Type B pancreatic cell (in vitro differentiated cells): ENCODE data around the gene LPAR1. TPM values are rescaled to one million over a fixed set of nuclear protein-coding genes. Genes with fewer than 3 reads are reported as not detected.

Experiments used
- DNase-seq: peaks from one replicate; pipeline ENCODE4 v3.0.0; 2021; ENCODE audit warnings: mixed read lengths; ENCODE audit not compliant: unreplicated experiment; ENCODE audit errors: extremely low spot score
- H3K27ac Mint-ChIP-seq: 2 replicates; pipeline ENCODE4 v1.8.0; 2021; ENCODE audit warnings: mild to moderate bottlenecking, mixed read lengths
- H3K27me3 Mint-ChIP-seq: 2 replicates; pipeline ENCODE4 v1.8.0; 2021; ENCODE audit warnings: mixed read lengths
- H3K36me3 Mint-ChIP-seq: 2 replicates; pipeline ENCODE4 v1.8.0; 2021; ENCODE audit warnings: mixed read lengths
- H3K4me1 Mint-ChIP-seq: one replicate; pipeline ENCODE4 v1.8.0; 2021; ENCODE audit warnings: mixed read lengths; ENCODE audit not compliant: unreplicated experiment
- H3K4me3 Mint-ChIP-seq: 2 replicates; pipeline ENCODE4 v1.8.0; 2021; ENCODE audit warnings: mild to moderate bottlenecking, mixed read lengths
- H3K9me3 Mint-ChIP-seq: 2 replicates; pipeline ENCODE4 v1.8.0; 2021; ENCODE audit warnings: mixed read lengths
- total RNA-seq: library from RNA; stranded (reverse); gene quantifications from 2 replicates; pipeline ENCODE4 v1.2.1, GENCODE V29; 2021; ENCODE audit warnings: low replicate concordance
- TF ChIP-seq, protein P1 (sequence below): fragments of 200-600 bp; sonication (generic); conservative IDR thresholded peaks from 2 replicates; pipeline ENCODE4 v1.5.0; 2021; ENCODE audit warnings: antibody characterized with exemption, mild to moderate bottlenecking

LPAR1 gene
- total RNA-seq, 1 donor from 2014 or later, result 32.8 TPM

DNA sequence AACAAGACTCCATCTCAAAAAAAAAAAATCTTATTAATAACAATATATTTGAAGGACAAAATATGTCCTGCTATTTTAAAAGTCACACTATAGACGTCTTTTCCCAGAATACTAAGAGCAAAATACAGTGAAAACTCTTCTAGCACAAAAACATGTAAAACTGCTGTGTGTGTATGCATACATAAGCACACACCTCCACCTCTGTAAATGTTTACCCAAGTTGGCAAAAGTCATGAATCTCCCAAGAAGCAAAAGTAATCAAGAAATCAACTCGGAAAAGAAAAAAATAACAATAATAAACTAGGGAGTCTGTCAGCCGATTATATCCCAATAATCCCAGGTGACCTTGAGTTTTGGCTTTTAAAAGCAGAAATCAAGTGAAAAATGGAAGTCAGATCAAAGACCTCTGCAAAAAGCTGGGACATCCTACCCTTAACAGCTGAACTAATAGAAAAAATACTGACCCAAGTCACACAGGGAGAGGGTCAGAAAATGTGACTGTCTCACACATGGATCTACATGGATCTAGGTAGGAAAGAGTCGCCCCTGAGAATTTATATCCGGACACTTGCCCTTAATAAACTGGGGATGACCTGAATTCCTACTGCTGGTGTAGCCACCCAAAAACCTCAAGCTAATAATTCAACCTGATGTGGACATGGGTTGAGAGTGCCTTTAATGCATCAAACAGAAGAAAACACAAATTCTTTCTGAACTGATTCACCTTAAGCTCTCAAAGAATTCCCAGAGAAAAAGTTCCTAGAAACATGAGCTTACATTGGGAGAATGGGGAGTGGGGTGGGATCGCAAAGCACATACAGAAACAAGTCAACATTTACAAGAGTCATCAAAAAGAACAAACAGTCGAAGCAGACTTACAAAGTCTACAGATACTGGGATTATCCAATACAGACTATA is 29.9 kb downstream of the LPAR1 start:
- peaks cover 14% of the 10 kb centered on the region for H3K36me3 Mint-ChIP-seq
- no peak overlapping the region for H3K27ac Mint-ChIP-seq
- no peaks in the 10 kb centered on the region for H3K27me3 Mint-ChIP-seq
- peaks cover 14% of the 10 kb centered on the region for H3K4me1 Mint-ChIP-seq
- H3K4me3 Mint-ChIP-seq, result no peak overlapping the region
- H3K9me3 Mint-ChIP-seq, result peaks cover 10% of the 10 kb centered on the region
- TF ChIP-seq, protein P1, sequence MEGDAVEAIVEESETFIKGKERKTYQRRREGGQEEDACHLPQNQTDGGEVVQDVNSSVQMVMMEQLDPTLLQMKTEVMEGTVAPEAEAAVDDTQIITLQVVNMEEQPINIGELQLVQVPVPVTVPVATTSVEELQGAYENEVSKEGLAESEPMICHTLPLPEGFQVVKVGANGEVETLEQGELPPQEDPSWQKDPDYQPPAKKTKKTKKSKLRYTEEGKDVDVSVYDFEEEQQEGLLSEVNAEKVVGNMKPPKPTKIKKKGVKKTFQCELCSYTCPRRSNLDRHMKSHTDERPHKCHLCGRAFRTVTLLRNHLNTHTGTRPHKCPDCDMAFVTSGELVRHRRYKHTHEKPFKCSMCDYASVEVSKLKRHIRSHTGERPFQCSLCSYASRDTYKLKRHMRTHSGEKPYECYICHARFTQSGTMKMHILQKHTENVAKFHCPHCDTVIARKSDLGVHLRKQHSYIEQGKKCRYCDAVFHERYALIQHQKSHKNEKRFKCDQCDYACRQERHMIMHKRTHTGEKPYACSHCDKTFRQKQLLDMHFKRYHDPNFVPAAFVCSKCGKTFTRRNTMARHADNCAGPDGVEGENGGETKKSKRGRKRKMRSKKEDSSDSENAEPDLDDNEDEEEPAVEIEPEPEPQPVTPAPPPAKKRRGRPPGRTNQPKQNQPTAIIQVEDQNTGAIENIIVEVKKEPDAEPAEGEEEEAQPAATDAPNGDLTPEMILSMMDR, result no peak
- no peak for DNase-seq

DNA sequence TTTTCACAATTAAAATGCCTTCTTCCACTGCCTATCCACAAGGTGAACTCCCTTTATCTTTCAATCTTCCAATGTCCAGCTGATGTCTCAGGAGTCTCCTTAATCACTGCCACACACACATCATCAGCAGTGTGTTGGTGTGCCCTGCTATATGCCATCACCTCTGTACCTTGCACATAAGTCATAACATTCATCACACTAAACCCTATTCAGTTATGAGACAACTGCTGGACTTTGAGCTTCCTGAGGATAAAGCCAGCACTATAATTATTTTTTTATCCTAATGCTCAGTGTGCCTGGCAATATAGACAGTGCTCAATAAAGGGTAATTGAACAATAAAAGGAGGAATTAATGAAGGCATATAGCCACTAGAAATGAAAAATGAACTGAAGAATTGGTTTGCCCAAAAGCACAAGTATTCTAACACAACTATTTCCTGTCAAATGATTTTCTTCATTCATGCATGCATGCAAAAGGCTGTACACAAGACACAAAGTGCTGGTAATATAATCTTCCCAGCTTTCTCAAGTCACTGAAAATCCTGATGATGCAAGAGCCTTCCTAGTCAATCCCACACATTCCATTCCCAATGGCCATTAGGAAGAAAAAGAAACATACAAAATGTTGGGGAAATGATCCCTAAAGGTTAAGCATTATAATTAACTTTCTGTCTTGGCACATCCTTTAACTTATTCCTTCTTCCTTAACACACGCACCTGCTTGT is 32.4 kb downstream of the LPAR1 start:
- TF ChIP-seq, protein P1, result no peak
- H3K27ac Mint-ChIP-seq, result no peak overlapping the region
- H3K4me3 Mint-ChIP-seq, result no peak overlapping the region
- H3K9me3 Mint-ChIP-seq, result peaks cover 10% of the 10 kb centered on the region
- no peak for DNase-seq
- peaks cover 20% of the 10 kb centered on the region for H3K36me3 Mint-ChIP-seq
- H3K4me1 Mint-ChIP-seq, result peaks cover 20% of the 10 kb centered on the region
- H3K27me3 Mint-ChIP-seq, result no peaks in the 10 kb centered on the region

DNA sequence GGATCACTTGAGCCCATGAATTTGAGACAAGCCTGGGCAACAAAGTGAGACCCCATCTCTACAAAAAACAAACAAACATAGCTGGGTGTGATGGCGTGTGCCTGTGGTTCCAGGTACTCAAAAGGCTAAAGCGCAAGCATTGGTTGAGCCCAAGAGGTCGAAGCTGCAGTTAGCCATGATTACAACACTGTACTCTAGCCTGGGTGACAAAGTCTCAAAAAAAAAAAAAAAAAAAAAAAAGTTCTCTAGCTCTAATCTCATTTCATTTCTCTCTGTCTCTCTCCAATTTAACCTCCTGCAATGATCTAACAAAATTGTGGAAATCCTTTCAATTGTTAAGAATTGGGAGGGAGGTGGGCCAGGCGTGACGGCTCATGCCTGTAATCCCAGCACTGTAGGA is 33.3 kb downstream of the LPAR1 start:
- TF ChIP-seq, protein P1, result no peak
- H3K36me3 Mint-ChIP-seq, result peaks cover 21% of the 10 kb centered on the region
- DNase-seq, result no peak
- H3K27ac Mint-ChIP-seq, result no peak overlapping the region
- no peaks in the 10 kb centered on the region for H3K27me3 Mint-ChIP-seq
- peaks cover 16% of the 10 kb centered on the region for H3K4me1 Mint-ChIP-seq
- peaks cover 10% of the 10 kb centered on the region for H3K9me3 Mint-ChIP-seq
- no peak overlapping the region for H3K4me3 Mint-ChIP-seq

DNA sequence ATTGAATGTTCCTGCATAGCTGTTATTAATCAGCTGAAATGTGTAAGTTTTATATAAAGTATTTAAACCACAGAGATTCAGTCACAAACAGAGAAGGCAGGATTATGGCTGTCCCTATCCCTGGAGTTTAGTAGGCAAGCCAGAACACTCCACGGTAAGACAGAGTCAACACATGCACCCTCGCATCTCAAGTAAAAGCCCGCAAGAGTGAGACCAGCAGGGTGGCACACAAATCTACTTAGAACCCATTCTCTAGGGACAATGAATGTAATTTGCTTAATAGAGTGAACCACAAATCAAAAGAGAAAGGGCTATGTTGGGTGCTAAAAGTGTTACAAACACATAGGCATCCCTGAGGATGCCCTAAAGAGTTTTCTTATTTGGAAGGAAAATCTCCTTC is 35.1 kb downstream of the LPAR1 start:
- H3K27me3 Mint-ChIP-seq, result no peaks in the 10 kb centered on the region
- H3K36me3 Mint-ChIP-seq, result peaks cover 21% of the 10 kb centered on the region
- no peak overlapping the region for H3K27ac Mint-ChIP-seq
- peaks cover 10% of the 10 kb centered on the region for H3K9me3 Mint-ChIP-seq
- H3K4me1 Mint-ChIP-seq, result peaks cover 21% of the 10 kb centered on the region
- TF ChIP-seq, protein P1, result no peak
- no peak for DNase-seq
- no peak overlapping the region for H3K4me3 Mint-ChIP-seq

DNA sequence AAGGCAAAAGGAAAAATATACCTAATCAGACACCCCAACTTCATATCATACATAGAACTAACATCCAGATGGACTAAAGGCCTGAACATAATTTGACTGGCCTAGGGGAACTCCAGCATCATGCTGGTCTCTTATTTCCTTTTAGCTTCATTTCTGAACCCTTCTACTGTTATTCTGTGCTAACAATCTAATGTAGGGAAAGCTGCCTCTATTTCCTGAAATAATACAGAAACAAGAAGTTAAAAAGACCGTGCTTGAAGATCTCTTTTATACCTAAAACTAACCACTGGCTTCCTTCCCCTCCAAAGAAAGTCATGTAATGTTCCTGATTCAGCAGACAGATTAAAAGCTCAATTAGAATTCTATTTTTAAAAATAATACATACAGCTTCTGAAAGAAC is 36.7 kb downstream of the LPAR1 start:
- DNase-seq, result no peak
- TF ChIP-seq, protein P1, result no peak
- Mint-ChIP-seq H3K4me1 (peaks cover 19% of the 10 kb centered on the region), H3K27ac (no peak overlapping the region), H3K27me3 (no peaks in the 10 kb centered on the region), H3K36me3 (peaks cover 24% of the 10 kb centered on the region), H3K9me3 (peaks cover 10% of the 10 kb centered on the region), H3K4me3 (no peak overlapping the region)
